Stimulated activated CD8-positive, alpha-beta memory T cell treated with anti-CD3 and anti-CD28 coated beads, Interleukin-7, amount 100 ng/mL, for 4 hours (primary cell): ENCODE measurements around the gene PMF1.
"Not testable (repeated sequence)": the region's sequence is repeated elsewhere in the genome, so short reads cannot be mapped to it uniquely, and the experiment has no call there.

Source experiments
- DNase-seq, 2 donors: peaks; one replicate each; pipeline ENCODE4 v3.0.0-alpha.2; 2020; ENCODE audit warnings: low read depth in 2 of 2

The PMF1 gene

GRCh38 chr1:156196445-156196844 is 16.4 kb upstream of the PMF1 start:
- no peak for DNase-seq

- no peak for DNase-seq
Measured at GRCh38 chr1:156198831-156199349, 13.9 kb upstream of the PMF1 start.

- no peak for DNase-seq
Measured at GRCh38 chr1:156200044-156200443, 12.8 kb upstream of the PMF1 start.

GRCh38 chr1:156203331-156203730 is 9.5 kb upstream of the PMF1 start:
- DNase-seq: no peak

GRCh38 chr1:156204686-156205085 is 8.1 kb upstream of the PMF1 start:
- no peak for DNase-seq

- DNase-seq: no peak
Measured at GRCh38 chr1:156211243-156211642, 1.6 kb upstream of the PMF1 start.

GRCh38 chr1:156212130-156212529 is 677 bp upstream of the PMF1 start:
- no peak for DNase-seq

GRCh38 chr1:156213644-156213966 is 798 bp downstream of the PMF1 start:
- no peak for DNase-seq

- DNase-seq: no peak
Measured at GRCh38 chr1:156214024-156214748, 1.4 kb downstream of the PMF1 start.

- not testable (repeated sequence) for DNase-seq
Measured at GRCh38 chr1:156216361-156217086, 3.7 kb downstream of the PMF1 start.

- peak in 1 of 2 donors; percentile 30 for DNase-seq
Measured at GRCh38 chr1:156217871-156218270, 5.1 kb downstream of the PMF1 start.

GRCh38 chr1:156220226-156220625 is 7.4 kb downstream of the PMF1 start:
- no peak for DNase-seq

GRCh38 chr1:156221986-156222692 is 9.3 kb downstream of the PMF1 start:
- DNase-seq: no peak

- no peak for DNase-seq
Measured at GRCh38 chr1:156225677-156226014, 12.8 kb downstream of the PMF1 start.

GRCh38 chr1:156226116-156226538 is 13.3 kb downstream of the PMF1 start:
- no peak for DNase-seq

GRCh38 chr1:156226782-156227181 is 14.0 kb downstream of the PMF1 start:
- no peak for DNase-seq

- DNase-seq: no peak
Measured at GRCh38 chr1:156228501-156228900, 15.7 kb downstream of the PMF1 start.

- DNase-seq: no peak
Measured at GRCh38 chr1:156229809-156230472, 17.1 kb downstream of the PMF1 start.

GRCh38 chr1:156230473-156230837 is 17.6 kb downstream of the PMF1 start:
- no peak for DNase-seq

GRCh38 chr1:156232201-156232894 is 19.5 kb downstream of the PMF1 start:
- no peak for DNase-seq

- DNase-seq: no peak
Measured at GRCh38 chr1:156233426-156234127, 20.8 kb downstream of the PMF1 start.
